ENCODE results near the gene OR52N1. TPM values are rescaled to one million over a fixed set of nuclear protein-coding genes. Genes with fewer than 3 reads are reported as not detected.
A peak's percentile ranks its signal among the peaks of the same experiment; 100 is the strongest.

Gene OR52N1
- total and polyA plus RNA-seq, 9 of the 15 experiments (the other 6 are each of a cell fraction or from before 2014, with no cell fraction given), result not detected

- DNase-seq (ENCODE audit: extremely low read depth in 1 of 4, low spot score in 3 of 4), result no peak
- no peaks in the 10 kb centered on the region for H3K36me3 ChIP-seq (ENCODE audit: control insufficient read depth, insufficient read depth, low read length)
- no peak for FAIRE-seq
- H3K4me3 ChIP-seq, result no peak overlapping the region
- peaks cover 0 to 6% of the 10 kb centered on the region in 2 experiments; a peak in 2 of 5 replicates for H3K4me1 ChIP-seq (replicated peaks in 1 of 2; ENCODE audit: control insufficient read depth in 2 of 2, insufficient read depth in 2 of 2, low read length in 2 of 2)
- no peaks in the 10 kb centered on the region for H4K20me1 ChIP-seq (replicated peaks; ENCODE audit: control insufficient read depth, insufficient read depth, low read length)
- CTCF ChIA-PET (ENCODE audit: low intra/inter-chr PET ratio), result no interaction called here
- TF ChIP-seq, protein P1, sequence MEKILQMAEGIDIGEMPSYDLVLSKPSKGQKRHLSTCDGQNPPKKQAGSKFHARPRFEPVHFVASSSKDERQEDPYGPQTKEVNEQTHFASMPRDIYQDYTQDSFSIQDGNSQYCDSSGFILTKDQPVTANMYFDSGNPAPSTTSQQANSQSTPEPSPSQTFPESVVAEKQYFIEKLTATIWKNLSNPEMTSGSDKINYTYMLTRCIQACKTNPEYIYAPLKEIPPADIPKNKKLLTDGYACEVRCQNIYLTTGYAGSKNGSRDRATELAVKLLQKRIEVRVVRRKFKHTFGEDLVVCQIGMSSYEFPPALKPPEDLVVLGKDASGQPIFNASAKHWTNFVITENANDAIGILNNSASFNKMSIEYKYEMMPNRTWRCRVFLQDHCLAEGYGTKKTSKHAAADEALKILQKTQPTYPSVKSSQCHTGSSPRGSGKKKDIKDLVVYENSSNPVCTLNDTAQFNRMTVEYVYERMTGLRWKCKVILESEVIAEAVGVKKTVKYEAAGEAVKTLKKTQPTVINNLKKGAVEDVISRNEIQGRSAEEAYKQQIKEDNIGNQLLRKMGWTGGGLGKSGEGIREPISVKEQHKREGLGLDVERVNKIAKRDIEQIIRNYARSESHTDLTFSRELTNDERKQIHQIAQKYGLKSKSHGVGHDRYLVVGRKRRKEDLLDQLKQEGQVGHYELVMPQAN (IDR thresholded peaks at IDR 0.05; ENCODE audit: borderline replicate concordance), result no peak
- TF ChIP-seq POLR2A (conservative IDR thresholded peaks at IDR 0.05) (no peak), RAD51 (IDR thresholded peaks at IDR 0.05; ENCODE audit: borderline replicate concordance, low read depth) (no peak), CC2D1A (IDR thresholded peaks at IDR 0.05) (no peak), HOXB6 (CRISPR knock-in tag; IDR thresholded peaks at IDR 0.05; ENCODE audit: borderline replicate concordance) (no peak)
- no peaks in the 10 kb centered on the region for H3K9me1 ChIP-seq (ENCODE audit: control insufficient read depth, insufficient read depth, low read length)
- in situ Hi-C loops (cut with MboI) (no loop called here), intact Hi-C loops (cut with micrococcal nuclease) (no loop called here)
- H3K4me2 ChIP-seq (ENCODE audit: insufficient read depth, low read length), result no peak overlapping the region
- POLR2A ChIA-PET, result no interaction called here
- no peak overlapping the region for H3K27ac ChIP-seq (ENCODE audit: extremely low read depth, low read depth, low read length)
- H3K9ac ChIP-seq (ENCODE audit: insufficient read depth in 1 of 2, low read depth in 2 of 2, low read length in 2 of 2), result no peak overlapping the region
- ATAC-seq, result no peak
- H3K27me3 ChIP-seq (ENCODE audit: control insufficient read depth in 2 of 2, insufficient read depth in 2 of 2, low read length in 2 of 2), result no peaks in the 10 kb centered on the region
- BruUV-seq (replicated peaks), result no TSS peak
- WGBS (ENCODE audit: insufficient coverage, low coverage, missing lambda C conversion rate), result 71% methylated on average over 10 of the region's 10 CpGs
- H3K9me3 ChIP-seq (replicated peaks; ENCODE audit: control insufficient read depth, insufficient read depth, low read depth, low read length), result peaks cover 24% of the 10 kb centered on the region
- H3K79me2 ChIP-seq (ENCODE audit: control insufficient read depth, insufficient read depth, low read length), result no peaks in the 10 kb centered on the region
- no peak overlapping the region for H2AFZ ChIP-seq (ENCODE audit: low read depth, low read length)
These were observed 16.5 kb upstream of the OR52N1 start for GRCh38 chr11:5807580-5807979.

DNA sequence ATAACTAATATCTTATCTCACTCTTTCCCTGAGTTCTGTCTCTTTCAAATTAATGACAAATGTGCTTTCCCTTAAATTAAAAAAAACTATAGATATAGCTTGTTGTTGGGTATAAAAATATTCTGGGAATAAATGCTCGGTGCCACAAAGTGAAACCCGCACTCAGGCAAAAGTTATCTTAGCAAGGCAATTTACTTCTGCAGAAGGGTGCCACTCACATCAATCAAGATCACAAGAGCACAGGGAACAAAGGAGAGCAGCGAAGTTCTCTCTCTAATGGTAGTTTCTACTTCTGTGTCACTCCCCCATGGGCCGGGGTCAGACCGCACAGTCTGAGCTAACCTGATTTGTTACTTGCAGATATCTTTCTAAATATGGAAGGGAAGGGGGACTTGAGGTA, 12.9 kb upstream of the OR52N1 start:
- Histone ChIP-seq H3K79me2 (ENCODE audit: control insufficient read depth, insufficient read depth, low read length) (no peaks in the 10 kb centered on the region), H3K27ac (ENCODE audit: extremely low read depth, low read depth, low read length) (no peak overlapping the region), H3K9me1 (ENCODE audit: control insufficient read depth, insufficient read depth, low read length) (no peaks in the 10 kb centered on the region), H3K9me3 (replicated peaks; ENCODE audit: control insufficient read depth, insufficient read depth, low read depth, low read length) (peaks cover 11% of the 10 kb centered on the region), H3K36me3 (ENCODE audit: control insufficient read depth, insufficient read depth, low read length) (no peaks in the 10 kb centered on the region), H3K27me3 (ENCODE audit: control insufficient read depth in 2 of 2, insufficient read depth in 2 of 2, low read length in 2 of 2) (no peaks in the 10 kb centered on the region), H3K4me2 (ENCODE audit: insufficient read depth, low read length) (no peak overlapping the region), H3K4me3 (no peak overlapping the region), H2AFZ (ENCODE audit: low read depth, low read length) (no peak overlapping the region), H3K4me1 (replicated peaks in 1 of 2; ENCODE audit: control insufficient read depth in 2 of 2, insufficient read depth in 2 of 2, low read length in 2 of 2) (no peaks in the 10 kb centered on the region), H3K9ac (ENCODE audit: insufficient read depth in 1 of 2, low read depth in 2 of 2, low read length in 2 of 2) (no peak overlapping the region), H4K20me1 (replicated peaks; ENCODE audit: control insufficient read depth, insufficient read depth, low read length) (no peaks in the 10 kb centered on the region)
- 35% methylated on average over 5 of the region's 5 CpGs for WGBS (ENCODE audit: insufficient coverage, low coverage, missing lambda C conversion rate)
- BruUV-seq (replicated peaks), result no TSS peak
- intact Hi-C loops (cut with micrococcal nuclease), result no loop called here
- ChIA-PET POLR2A (no interaction called here), CTCF (ENCODE audit: low intra/inter-chr PET ratio) (no interaction called here)
- in situ Hi-C loops (cut with MboI), result no loop called here
- ATAC-seq (no peak), DNase-seq (ENCODE audit: extremely low read depth in 1 of 4, low spot score in 3 of 4) (no peak), FAIRE-seq (no peak)
- peak in 1 of 2 experiments; percentile 71; a peak in 1 of 3 replicates for TF ChIP-seq CBX3 (IDR thresholded peaks at IDR 0.05; ENCODE audit: borderline replicate concordance in 1 of 2, low read length in 2 of 2)
- TF ChIP-seq ILK (tag; IDR thresholded peaks at IDR 0.05; ENCODE audit: borderline replicate concordance, low read depth), result no peak
- TF ChIP-seq ZSCAN29 (IDR thresholded peaks at IDR 0.05), result no peak
- TF ChIP-seq NEUROD1 (IDR thresholded peaks at IDR 0.05; ENCODE audit: borderline replicate concordance, low read depth, low read length, partially characterized antibody), result no peak
- TF ChIP-seq TRIM24 (IDR thresholded peaks at IDR 0.05), result peak in 1 of 2 experiments; percentile 28; a peak in 1 of 4 replicates
- TF ChIP-seq NCOR1 (IDR thresholded peaks at IDR 0.05), result no peak
